GM20000 (cell line): ENCODE measurements around the gene PRDM16.

Source experiments
- DNase-seq: peaks from one replicate; pipeline ENCODE4 v3.0.0; 2012; ENCODE audit warnings: low spot score
- TF ChIP-seq, protein P1 (sequence below): IDR thresholded peaks from 2 replicates; pipeline ENCODE4 v1.5.1; 2012; ENCODE audit warnings: mild to moderate bottlenecking, control low read depth; ENCODE audit errors: extremely low read depth, missing control alignments

The PRDM16 gene

DNA sequence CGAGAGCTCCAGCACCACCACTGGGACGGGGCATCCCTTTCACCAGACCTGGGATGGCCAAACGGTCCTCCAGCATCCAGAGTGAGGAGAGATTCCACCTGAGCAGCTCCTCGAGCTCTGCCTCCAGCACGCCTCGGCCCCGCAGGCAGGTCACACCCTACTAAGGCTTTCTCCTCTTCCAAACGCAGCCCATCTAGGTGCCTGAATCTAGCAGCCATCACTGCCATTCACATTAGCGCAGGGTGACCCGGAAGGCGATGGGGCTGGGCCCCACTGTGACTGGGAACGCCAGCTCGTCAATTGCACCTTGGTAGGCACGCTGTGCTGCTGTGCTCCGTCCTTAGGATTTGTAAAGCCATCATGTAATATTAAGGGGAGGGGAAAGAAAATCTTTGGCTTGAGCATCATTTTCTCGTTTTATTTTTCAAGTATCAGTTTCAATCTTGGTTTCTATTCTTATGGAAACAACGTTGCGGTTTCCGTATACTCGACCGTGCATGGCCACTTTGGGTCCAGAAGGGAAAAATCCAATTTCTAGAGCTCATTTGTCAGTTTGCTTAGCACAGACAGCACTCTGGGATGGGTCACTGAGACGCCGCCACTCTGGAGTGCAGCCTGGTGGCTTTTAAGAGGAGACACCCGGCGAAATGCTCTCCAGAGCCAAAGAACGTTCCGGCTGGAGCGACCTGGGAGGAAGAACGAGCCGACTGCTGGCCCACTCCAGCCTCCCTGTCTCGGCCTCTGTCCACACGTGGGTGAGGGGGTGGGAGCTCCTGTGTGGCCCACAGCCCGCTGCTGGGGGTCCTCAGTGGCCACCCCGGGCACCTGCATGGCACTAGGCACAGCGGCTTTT, 173.6 kb downstream of the PRDM16 start:
- TF ChIP-seq, protein P1, sequence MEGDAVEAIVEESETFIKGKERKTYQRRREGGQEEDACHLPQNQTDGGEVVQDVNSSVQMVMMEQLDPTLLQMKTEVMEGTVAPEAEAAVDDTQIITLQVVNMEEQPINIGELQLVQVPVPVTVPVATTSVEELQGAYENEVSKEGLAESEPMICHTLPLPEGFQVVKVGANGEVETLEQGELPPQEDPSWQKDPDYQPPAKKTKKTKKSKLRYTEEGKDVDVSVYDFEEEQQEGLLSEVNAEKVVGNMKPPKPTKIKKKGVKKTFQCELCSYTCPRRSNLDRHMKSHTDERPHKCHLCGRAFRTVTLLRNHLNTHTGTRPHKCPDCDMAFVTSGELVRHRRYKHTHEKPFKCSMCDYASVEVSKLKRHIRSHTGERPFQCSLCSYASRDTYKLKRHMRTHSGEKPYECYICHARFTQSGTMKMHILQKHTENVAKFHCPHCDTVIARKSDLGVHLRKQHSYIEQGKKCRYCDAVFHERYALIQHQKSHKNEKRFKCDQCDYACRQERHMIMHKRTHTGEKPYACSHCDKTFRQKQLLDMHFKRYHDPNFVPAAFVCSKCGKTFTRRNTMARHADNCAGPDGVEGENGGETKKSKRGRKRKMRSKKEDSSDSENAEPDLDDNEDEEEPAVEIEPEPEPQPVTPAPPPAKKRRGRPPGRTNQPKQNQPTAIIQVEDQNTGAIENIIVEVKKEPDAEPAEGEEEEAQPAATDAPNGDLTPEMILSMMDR: no peak

GRCh38 chr1:3243304-3243703, 174.3 kb downstream of the PRDM16 start:
- TF ChIP-seq, protein P1: no peak
- no peak for DNase-seq

More for the DNA sequence above, 173.6 kb downstream of the PRDM16 start:
- no peak for DNase-seq

- no peak for DNase-seq
- TF ChIP-seq, protein P1: no peak
Observed at GRCh38 chr1:3244025-3244926, 175.3 kb downstream of the PRDM16 start.

GRCh38 chr1:3244927-3245315, 175.9 kb downstream of the PRDM16 start:
- TF ChIP-seq, protein P1: no peak
- no peak for DNase-seq

- no peak for DNase-seq
Observed at GRCh38 chr1:3245344-3245743, 176.3 kb downstream of the PRDM16 start.

DNA sequence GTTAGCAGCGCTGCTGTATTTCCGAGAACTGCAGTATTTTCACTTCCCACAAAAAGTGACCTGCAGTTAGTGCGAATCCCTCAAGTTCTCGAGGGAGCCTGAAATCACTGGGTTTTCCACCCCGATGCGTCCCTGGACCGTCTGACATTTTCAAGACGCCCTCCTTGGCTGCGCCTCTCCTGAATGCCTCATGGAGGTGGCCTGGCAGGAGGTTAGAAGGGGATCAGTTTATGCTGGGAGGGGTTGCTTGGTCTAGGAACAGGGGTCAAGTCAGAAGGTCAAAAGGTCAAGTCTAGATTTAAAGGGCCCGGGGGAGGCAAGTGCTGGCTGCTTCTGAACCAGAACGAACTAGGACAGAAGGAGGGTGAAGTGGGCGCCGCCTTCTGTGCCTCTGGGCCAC, 176.8 kb downstream of the PRDM16 start:
- TF ChIP-seq, protein P1: no peak
- DNase-seq: no peak

More at GRCh38 chr1:3245344-3245743, 176.3 kb downstream of the PRDM16 start:
- TF ChIP-seq, protein P1: no peak

- TF ChIP-seq, protein P1: no peak
- no peak for DNase-seq
Observed at GRCh38 chr1:3246251-3246650, 177.2 kb downstream of the PRDM16 start.
